Activated CD8-positive, alpha-beta memory T cell treated with anti-CD3 and anti-CD28 coated beads, Interleukin-2, amount 50 U/mL, for 1 hour (primary cell): ENCODE data around the gene CMAS.
"Not testable (repeated sequence)": the region's sequence is repeated elsewhere in the genome, so short reads cannot be mapped to it uniquely, and the experiment has no call there.

Experiments
- DNase-seq: peaks from one replicate; pipeline ENCODE4 v3.0.0-alpha.2; 2020; ENCODE audit errors: extremely low read depth

CMAS gene

DNA sequence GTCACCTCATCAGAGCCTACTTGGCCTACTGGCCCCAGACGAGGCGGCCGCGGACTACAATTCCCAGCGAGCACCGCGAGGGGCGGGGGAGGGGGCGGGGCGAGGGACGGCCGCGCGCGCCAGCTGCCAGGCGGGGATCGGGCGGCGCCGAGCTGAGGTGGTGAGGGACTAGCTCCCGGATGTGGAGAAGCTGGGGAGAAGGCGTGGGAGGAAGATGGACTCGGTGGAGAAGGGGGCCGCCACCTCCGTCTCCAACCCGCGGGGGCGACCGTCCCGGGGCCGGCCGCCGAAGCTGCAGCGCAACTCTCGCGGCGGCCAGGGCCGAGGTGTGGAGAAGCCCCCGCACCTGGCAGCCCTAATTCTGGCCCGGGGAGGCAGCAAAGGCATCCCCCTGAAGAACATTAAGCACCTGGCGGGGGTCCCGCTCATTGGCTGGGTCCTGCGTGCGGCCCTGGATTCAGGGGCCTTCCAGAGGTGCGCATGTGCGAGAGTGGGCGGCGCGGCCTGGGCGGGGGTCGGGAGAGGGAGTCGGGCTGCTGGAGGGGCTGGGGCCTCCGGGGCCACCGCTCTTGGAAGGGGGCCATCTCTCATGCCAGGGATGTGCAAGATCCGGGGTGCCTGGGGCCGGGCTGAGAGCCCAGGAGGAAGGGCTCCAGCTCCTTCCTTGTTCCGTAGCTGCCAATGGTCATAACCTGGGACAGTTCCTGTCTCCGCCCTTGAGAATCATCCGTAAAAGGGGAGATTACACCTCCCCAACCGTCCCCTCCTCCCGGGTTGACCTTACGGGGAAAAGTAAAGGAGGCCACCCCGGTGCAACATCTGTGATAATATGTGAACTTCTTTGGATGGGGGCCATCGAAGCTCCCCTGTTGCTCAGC, at the start of gene CMAS:
Gene CMAS, plus strand, starts transcription at position 129 of the 878 bp plus-strand sequence. Its CDS starts 86 bp downstream, at position 215.
- DNase-seq = peak; percentile 40

DNA sequence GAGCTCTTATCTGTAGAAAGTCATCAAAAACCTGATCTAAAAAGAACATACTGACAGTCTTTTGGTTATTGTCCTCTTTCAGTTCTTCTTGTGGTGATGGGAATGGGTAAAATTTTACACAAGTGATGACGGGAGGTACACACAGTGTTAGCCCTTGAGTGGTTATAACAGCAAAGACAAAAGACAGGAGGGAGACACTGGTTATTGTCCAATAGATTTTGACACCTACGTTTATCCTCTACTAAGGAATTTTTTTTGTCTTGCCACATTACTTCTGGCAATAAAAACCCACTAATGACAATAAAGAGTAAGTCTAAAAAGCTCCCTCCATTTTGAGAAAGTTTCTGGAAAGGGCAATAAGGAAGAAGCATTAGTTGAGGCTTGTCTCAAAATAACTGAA, 47.7 kb upstream of the CMAS start:
- no peak for DNase-seq

DNA sequence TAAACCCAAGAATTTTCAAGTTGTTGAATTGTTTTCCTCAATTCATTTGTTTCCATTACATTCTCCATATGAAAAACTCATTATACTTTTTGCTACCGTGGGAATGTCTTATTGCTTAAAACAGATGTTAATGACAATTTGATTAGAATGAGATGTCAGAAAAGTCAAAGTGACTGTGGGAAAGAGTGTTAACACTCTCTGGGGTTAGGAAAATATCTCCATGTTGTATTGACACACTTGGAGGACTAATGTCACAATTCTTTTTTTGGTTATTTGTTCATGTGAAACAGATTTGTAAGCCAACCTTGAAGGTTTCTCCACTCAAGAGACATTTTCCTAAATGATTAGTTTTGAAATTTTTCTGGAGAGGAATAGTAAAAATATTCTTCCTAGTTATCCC, 47.2 kb upstream of the CMAS start:
- DNase-seq = no peak

GRCh38 chr12:22002430-22002829, 43.6 kb upstream of the CMAS start:
- DNase-seq = no peak

DNA sequence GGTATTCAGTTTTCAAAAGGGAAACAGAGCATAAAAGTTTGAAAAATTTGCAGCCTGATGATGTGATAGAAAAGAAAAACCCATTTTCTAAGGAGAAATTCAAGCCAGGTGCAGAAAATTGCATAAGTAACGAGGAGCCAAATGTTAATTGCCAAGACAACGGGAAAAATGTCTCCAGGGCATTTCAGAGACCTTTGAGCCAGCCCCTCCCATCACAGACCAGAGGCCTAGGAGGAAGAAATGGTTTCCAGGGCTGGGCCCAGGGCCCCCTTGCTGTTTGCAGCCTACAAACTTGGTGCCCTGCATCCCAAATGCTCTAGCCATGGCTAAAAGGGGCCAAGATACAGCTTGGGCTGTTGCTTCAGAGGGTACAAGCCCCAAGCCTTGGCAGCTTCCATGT, 38.2 kb upstream of the CMAS start:
- DNase-seq = not testable (repeated sequence)

DNA sequence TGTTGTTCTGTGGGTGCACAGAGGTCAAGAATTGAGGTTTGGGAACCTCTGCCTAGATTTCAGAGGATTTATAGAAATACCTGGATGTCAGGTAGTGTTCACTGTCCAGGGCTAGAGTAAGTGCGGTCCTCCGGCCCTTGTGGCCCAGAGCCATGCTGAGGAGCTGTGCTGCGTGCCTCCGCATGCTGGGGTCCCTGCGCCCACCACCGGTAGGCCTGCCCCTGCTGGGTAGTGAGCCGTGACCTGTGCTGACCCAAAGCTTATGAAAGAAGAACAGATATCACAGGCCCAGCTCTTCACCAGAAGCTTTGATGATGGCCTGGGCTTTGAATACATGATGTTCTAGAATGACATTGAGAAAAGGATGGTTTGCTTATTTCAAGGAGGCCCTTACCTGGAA, 37.8 kb upstream of the CMAS start:
- no peak for DNase-seq

GRCh38 chr12:22014041-22014782, 31.8 kb upstream of the CMAS start:
- no peak for DNase-seq

DNA sequence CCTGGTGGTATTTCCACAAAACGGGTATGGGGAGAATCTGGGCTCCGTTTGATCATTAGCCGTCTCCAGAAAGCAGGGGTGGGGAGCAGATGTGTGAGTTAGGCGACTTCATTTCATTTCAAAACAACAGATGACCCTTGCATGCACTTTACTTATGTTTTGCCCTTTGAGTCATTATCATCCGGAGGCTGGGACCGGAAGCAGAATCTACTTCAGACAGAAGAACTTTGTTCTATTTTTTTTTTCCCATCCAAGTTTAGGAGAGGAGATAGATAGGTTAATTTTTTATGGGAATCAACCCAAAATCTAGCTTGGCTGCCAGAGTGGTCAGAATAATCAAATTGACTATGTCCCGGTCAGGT, 31.3 kb upstream of the CMAS start:
- no peak for DNase-seq

GRCh38 chr12:22016982-22017381, 29.0 kb upstream of the CMAS start:
- DNase-seq = no peak

- DNase-seq = no peak
Measured at GRCh38 chr12:22018860-22019259, 27.2 kb upstream of the CMAS start.

GRCh38 chr12:22023489-22023888, 22.5 kb upstream of the CMAS start:
- not testable (repeated sequence) for DNase-seq

- DNase-seq = no peak
Measured at GRCh38 chr12:22029491-22029890, 16.5 kb upstream of the CMAS start.

- no peak for DNase-seq
Measured at GRCh38 chr12:22029991-22030390, 16.0 kb upstream of the CMAS start.

DNA sequence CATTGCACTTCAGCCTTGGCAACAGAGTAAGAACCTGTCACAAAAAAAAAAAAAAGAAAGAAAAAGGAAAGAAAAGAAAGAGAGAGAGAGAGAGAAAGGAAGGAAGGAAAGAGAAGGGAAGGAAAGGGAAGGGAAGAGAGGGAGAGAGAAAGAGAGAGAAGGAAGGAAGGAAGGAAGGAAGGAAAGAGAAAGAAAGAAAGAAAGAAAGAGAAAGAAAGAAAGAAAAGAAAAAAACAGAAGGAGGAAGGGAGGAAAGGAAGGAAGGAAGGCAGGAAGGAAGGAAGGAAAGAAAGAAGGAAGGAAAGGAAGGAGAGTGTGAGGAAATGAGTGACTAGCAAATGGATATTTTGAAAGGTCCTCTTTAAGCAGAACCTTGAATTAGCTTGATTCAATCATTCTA, 13.3 kb upstream of the CMAS start:
- no peak for DNase-seq

DNA sequence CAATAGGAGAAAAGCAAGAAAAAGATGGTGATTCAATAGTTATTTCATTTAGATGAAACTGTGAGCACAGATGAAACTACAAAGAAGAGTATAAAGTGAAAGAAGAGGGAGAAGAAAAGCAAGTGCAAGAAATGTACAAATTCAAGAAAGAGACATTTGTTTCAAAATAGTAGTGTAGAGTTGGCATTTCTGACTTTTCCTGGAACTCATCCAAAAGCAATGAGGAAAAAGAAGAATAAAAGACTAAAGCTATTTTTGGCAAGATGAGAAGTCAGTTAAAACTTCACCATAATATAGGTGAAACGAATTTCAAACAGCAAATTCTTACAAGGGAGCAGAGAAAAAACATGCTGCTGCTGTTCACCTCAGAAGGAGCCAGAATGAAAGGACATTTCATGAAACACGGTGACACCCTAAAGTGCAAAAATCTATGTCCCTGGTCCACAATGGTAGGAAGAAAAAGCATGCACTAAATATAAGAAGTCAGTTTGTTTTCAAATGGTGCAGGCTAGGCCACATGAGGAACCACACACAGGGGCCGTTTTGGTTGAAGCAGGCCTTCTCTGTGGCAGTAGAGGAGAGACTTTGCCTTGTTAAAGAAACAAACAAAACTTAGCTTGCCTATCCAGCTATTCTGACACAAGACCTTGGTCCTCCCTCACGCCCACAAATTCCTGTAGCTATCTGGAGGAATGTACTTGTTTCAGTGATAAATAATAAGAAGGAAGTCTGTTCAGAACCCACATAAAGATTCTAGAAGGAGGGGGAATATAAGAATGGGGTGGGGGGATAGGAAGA, 11.1 kb upstream of the CMAS start:
- DNase-seq = no peak

GRCh38 chr12:22037947-22038346, 8.1 kb upstream of the CMAS start:
- DNase-seq = no peak

- no peak for DNase-seq
Measured at GRCh38 chr12:22038734-22039133, 7.3 kb upstream of the CMAS start.

- DNase-seq = no peak
Measured at GRCh38 chr12:22039361-22039760, 6.7 kb upstream of the CMAS start.

DNA sequence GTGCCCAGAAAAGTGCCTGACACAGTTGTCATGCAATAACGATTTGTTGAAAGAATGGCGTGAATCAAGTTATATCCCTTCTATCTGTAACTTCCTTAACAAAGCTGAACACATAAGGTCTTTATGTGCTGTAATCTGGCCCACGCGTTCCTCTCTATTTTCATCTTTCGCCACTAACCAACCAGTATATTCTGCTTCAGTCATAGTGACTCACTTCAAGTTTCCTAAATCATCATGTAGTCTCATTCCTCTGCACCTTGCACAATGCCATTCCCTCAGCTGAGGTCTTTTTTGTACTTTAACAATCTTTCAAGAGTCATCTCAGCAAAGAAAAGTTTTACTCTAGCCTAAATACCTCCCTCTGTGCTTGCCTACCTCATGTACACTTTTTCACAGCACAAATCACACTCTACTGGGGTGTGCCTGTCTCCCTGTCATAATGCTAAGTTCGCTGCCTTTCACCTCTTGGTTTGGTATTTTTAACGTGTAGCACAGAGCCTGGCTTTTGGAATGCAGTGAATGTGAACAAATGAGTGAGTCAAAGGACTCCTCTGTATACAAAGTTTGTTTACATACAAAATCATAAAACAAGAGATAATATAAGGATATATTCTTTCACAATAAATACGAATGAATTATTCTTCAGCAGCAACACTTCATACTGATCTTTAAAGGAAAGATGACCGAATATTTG, 2.9 kb upstream of the CMAS start:
- DNase-seq = no peak

DNA sequence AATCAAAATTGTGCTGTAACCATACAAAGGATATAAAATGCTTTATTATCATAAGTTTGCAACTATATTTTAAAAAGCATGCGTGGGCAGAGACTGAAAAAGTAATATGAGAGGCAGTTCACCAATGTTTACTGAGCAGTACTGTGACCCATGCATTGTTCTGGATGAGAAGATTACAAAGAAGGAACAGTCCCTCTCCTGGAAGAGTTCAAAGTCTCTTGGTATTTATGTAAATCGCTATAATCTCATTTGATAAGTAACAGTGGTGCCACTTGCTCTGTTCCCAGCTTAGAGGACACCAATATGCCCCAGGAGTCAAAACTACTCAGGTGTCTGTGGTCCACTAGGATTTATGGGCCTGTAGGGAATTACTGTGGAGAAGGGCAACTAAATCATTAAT, 2.1 kb upstream of the CMAS start:
- no peak for DNase-seq

DNA sequence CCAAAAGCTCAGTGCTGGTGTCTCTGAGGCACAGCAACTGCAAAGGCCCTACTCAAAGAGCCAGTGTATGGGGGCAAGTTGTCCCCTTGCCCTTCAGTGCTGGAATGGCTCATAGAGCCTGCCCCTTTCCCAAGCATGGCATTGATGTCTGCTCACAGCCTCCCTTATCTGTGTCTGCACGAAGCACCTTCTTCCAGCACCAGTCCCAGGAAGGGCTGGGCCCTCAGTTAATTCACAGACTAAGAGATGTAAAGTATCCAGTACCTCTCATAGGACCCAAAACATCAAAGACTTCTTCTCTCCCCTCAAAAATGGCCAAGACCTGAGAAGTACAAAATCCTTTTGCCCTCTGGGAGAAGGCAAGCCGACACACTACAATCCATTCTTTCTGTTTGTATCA, 1.6 kb upstream of the CMAS start:
- DNase-seq = no peak

- DNase-seq = no peak
Measured at GRCh38 chr12:22046968-22047390, 961 bp downstream of the CMAS start.
